ENCODE data around the gene PARVB. TPM values are rescaled to one million over a fixed set of nuclear protein-coding genes. Genes with fewer than 3 reads are reported as not detected.

PARVB gene
- total RNA-seq, 1 donor: 29.3 TPM

DNA sequence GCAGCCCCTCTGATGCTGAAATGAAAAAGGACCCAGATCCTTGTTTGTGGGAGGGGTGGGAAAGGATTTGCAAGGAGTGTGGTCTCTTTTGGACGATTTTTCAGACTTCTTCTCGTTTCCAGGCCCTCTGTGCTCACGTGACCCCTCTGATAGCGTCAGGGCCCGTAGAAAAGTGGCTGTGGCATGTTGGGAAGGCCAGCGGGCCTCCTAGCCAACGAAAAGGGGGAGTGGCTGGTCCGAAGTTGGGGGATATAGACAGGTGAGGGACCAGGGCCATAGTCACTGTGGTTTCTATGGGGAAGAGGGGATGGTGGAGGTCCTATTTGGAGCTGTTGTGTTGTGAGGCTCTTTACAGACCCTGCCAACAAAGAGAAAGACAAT, 6.6 kb downstream of the PARVB start:
- Histone ChIP-seq H3K27ac (ENCODE audit: low read depth, low read length) (no peak overlapping the region), H3K36me3 (ENCODE audit: insufficient read depth, low read length) (no peaks in the 10 kb centered on the region), H3K4me1 (ENCODE audit: insufficient read depth, low read length) (peaks cover 3% of the 10 kb centered on the region), H3K79me2 (ENCODE audit: insufficient read depth, low read length) (peaks cover 72% of the 10 kb centered on the region), H3K9me3 (ENCODE audit: low read depth, low read length) (peaks cover 2% of the 10 kb centered on the region), H3K27me3 (ENCODE audit: insufficient read depth, low read length) (no peaks in the 10 kb centered on the region), H2AFZ (ENCODE audit: low read length) (no peak overlapping the region), H3K4me3 (ENCODE audit: insufficient read depth, low read length) (no peak overlapping the region), H4K20me1 (ENCODE audit: insufficient read depth, low read length) (peaks cover 8% of the 10 kb centered on the region), H3K4me2 (ENCODE audit: insufficient read depth, low read length) (no peak overlapping the region)
- DNase-seq (ENCODE audit: insufficient read length, low spot score, missing footprints): peak; percentile 51
- TF ChIP-seq, protein P1, sequence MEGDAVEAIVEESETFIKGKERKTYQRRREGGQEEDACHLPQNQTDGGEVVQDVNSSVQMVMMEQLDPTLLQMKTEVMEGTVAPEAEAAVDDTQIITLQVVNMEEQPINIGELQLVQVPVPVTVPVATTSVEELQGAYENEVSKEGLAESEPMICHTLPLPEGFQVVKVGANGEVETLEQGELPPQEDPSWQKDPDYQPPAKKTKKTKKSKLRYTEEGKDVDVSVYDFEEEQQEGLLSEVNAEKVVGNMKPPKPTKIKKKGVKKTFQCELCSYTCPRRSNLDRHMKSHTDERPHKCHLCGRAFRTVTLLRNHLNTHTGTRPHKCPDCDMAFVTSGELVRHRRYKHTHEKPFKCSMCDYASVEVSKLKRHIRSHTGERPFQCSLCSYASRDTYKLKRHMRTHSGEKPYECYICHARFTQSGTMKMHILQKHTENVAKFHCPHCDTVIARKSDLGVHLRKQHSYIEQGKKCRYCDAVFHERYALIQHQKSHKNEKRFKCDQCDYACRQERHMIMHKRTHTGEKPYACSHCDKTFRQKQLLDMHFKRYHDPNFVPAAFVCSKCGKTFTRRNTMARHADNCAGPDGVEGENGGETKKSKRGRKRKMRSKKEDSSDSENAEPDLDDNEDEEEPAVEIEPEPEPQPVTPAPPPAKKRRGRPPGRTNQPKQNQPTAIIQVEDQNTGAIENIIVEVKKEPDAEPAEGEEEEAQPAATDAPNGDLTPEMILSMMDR (IDR thresholded peaks at IDR 0.05; ENCODE audit: extremely low read depth, low read depth, low read length): no peak

DNA sequence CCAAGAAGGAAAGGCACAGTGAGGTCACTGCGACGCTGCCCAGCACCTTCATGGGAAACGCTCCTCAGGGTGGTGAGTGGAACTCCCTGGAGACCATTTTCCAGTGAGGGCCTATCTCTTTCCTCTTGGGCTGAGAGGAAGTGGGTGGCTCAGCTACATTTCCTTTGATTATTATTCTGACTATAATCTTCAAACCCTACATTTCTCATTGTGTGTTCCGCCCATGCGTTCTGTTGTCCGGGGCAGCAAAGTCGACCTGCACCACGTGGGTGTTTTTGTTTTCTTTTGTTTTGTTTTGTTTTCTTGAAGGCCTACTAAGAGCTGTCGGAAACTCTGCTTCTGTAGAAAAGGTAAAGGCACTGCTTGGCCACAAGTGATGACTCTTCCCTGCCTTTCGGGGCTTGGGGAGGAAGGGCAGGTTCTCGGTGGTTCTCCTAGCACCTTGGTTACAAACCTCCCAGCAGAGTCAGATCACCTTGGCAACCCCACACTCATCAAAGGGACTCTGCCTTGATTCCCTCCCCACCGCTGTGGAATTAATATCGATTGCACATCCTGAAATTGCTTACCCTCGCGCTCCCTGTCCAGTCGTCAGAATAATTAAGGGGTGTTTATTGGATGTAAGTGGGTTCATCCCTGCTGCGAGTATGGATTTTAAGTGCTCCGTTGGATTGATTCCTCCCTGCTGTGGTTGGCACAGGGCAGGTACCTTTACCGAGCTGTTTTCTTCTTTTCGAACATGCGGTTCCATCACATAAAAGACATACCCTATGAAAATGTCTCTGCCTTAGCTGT, 7.3 kb downstream of the PARVB start:
- no peak overlapping the region for H3K4me2 ChIP-seq (ENCODE audit: insufficient read depth, low read length)
- H3K9me3 ChIP-seq (ENCODE audit: low read depth, low read length): peaks cover 2% of the 10 kb centered on the region
- H3K79me2 ChIP-seq (ENCODE audit: insufficient read depth, low read length): peaks cover 69% of the 10 kb centered on the region
- no peak overlapping the region for H3K27ac ChIP-seq (ENCODE audit: low read depth, low read length)
- no peak overlapping the region for H2AFZ ChIP-seq (ENCODE audit: low read length)
- TF ChIP-seq, protein P1 (IDR thresholded peaks at IDR 0.05; ENCODE audit: extremely low read depth, low read depth, low read length): no peak
- H3K27me3 ChIP-seq (ENCODE audit: insufficient read depth, low read length): no peaks in the 10 kb centered on the region
- peaks cover 3% of the 10 kb centered on the region for H3K4me1 ChIP-seq (ENCODE audit: insufficient read depth, low read length)
- H4K20me1 ChIP-seq (ENCODE audit: insufficient read depth, low read length): peaks cover 8% of the 10 kb centered on the region
- no peaks in the 10 kb centered on the region for H3K36me3 ChIP-seq (ENCODE audit: insufficient read depth, low read length)
- no peak overlapping the region for H3K4me3 ChIP-seq (ENCODE audit: insufficient read depth, low read length)
- no peak for DNase-seq (ENCODE audit: insufficient read length, low spot score, missing footprints)

DNA sequence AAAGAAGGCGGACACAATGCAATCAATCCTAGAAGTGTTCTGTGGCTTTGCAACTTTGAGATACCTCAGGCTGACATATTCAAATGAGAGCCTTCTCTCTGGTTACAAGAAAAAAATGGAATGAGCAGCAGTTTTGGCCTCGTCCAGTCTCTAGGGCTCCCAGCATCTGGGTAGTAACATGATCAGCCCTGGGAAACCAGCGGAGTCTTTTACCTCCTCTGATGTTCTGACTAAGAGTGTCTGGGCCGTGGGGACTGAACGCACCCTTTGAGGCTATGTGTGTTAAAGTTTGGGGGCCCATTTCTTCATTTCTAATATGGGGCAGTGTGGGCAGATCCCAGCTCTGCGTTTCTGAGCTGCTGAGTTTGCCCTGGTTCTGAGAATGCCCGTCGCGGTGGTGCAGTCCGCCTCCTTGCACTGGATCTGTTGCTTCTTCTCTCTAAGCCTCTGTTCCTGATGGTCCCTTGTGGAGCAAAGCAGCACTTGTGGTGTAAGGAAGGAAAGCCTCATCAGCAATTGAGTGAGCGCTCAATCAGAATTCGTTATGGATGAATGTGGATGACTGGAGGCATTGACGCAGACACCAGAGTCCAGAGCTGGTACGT, 8.1 kb downstream of the PARVB start:
- H3K4me3 ChIP-seq (ENCODE audit: insufficient read depth, low read length): no peak overlapping the region
- H3K4me1 ChIP-seq (ENCODE audit: insufficient read depth, low read length): peaks cover 5% of the 10 kb centered on the region
- H3K4me2 ChIP-seq (ENCODE audit: insufficient read depth, low read length): no peak overlapping the region
- H2AFZ ChIP-seq (ENCODE audit: low read length): no peak overlapping the region
- DNase-seq (ENCODE audit: insufficient read length, low spot score, missing footprints): peak; percentile 92
- no peaks in the 10 kb centered on the region for H3K27me3 ChIP-seq (ENCODE audit: insufficient read depth, low read length)
- H3K36me3 ChIP-seq (ENCODE audit: insufficient read depth, low read length): no peaks in the 10 kb centered on the region
- H3K9me3 ChIP-seq (ENCODE audit: low read depth, low read length): peaks cover 2% of the 10 kb centered on the region
- TF ChIP-seq, protein P1 (IDR thresholded peaks at IDR 0.05; ENCODE audit: extremely low read depth, low read depth, low read length): no peak
- H4K20me1 ChIP-seq (ENCODE audit: insufficient read depth, low read length): peaks cover 8% of the 10 kb centered on the region
- H3K79me2 ChIP-seq (ENCODE audit: insufficient read depth, low read length): peaks cover 62% of the 10 kb centered on the region
- no peak overlapping the region for H3K27ac ChIP-seq (ENCODE audit: low read depth, low read length)

DNA sequence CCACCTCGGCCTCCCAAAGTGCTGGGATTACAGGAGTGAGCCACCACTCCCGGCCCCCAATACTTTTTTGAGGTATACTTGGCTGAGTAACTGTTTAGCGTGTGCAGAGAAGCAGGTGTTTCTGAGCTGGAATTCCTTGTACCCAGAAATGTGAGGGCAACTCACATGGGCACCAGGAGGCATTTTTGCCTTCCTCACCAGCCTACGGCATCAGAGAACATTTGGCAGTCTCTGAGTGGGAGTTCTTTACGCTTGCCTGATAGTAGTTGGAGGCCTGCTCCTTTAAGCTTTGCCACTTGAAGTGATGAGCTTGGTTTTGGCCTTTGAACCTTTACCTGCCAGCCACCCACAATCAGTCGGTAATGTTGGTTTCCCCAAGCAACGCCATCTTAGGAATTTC, 9.2 kb downstream of the PARVB start:
- H3K9me3 ChIP-seq (ENCODE audit: low read depth, low read length): peaks cover 2% of the 10 kb centered on the region
- H3K4me1 ChIP-seq (ENCODE audit: insufficient read depth, low read length): peaks cover 16% of the 10 kb centered on the region
- DNase-seq (ENCODE audit: insufficient read length, low spot score, missing footprints): no peak
- H4K20me1 ChIP-seq (ENCODE audit: insufficient read depth, low read length): peaks cover 14% of the 10 kb centered on the region
- no peak overlapping the region for H3K4me2 ChIP-seq (ENCODE audit: insufficient read depth, low read length)
- no peaks in the 10 kb centered on the region for H3K27me3 ChIP-seq (ENCODE audit: insufficient read depth, low read length)
- H3K27ac ChIP-seq (ENCODE audit: low read depth, low read length): no peak overlapping the region
- TF ChIP-seq, protein P1 (IDR thresholded peaks at IDR 0.05; ENCODE audit: extremely low read depth, low read depth, low read length): no peak
- no peak overlapping the region for H2AFZ ChIP-seq (ENCODE audit: low read length)
- H3K79me2 ChIP-seq (ENCODE audit: insufficient read depth, low read length): peaks cover 58% of the 10 kb centered on the region
- H3K4me3 ChIP-seq (ENCODE audit: insufficient read depth, low read length): no peak overlapping the region
- H3K36me3 ChIP-seq (ENCODE audit: insufficient read depth, low read length): no peaks in the 10 kb centered on the region

Measured in osteoblast (primary cell).